ENCODE data around the gene CNIH2.
"Not testable (repeated sequence)": the region's sequence is repeated elsewhere in the genome, so short reads cannot be mapped to it uniquely, and the experiment has no call there.

The CNIH2 gene

DNA sequence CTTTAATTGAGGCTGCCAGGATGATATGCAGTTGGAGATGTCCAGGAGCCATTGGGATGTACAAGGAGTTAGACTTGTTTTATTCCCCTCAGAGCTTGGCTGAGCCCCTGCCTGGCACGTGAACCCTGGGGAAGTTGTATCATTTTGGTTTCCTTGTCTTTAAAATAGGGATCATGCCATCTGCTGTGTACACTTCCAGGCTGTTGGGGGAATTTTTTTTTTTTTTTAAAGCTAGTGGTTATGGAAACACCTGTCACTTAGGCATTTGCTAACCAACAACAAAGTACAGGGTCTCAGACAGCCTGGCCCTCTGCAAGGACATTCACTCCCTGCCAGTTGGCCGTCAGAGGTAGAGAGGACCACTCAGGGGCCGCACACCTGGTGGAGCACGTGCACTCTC lies 18.0 kb upstream of the CNIH2 start:
- DNase-seq: no peak

DNA sequence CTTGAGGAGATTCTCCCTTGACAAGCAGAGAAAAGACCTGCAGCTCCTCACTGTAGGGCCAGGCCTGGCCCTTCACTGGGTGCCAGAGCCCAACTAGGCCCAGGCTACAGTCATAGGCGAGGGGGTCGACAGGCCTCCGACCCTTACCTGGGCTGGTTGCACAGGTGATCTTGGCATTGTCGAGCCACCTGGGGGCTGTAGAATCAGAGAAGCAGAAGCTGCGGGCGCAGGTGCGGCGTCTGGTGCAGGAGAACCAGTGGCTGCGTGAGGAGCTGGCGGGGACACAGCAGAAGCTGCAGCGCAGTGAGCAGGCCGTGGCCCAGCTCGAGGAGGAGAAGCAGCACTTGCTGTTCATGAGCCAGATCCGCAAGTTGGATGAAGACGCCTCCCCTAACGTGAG lies 16.4 kb upstream of the CNIH2 start:
- DNase-seq: no peak

DNA sequence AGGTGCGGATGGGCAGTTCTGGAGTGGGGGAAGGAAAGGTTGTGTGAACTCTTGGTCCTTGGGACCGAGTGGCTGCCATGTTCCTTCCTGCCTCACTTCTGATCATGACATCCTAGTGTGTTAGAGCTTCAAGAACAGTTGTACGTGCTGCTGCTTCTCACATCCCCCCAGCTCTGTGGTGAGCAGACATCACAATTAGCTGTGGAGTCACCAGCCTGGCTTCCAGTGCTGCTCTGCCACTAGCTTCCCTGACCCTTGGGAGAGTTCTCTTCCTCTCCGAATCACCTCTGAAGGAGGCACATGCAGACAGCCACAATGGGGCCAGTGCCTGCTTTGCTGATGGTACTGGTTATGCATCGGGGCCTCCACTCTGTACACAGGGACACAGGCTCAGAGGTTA lies 15.8 kb upstream of the CNIH2 start:
- DNase-seq: no peak

DNA sequence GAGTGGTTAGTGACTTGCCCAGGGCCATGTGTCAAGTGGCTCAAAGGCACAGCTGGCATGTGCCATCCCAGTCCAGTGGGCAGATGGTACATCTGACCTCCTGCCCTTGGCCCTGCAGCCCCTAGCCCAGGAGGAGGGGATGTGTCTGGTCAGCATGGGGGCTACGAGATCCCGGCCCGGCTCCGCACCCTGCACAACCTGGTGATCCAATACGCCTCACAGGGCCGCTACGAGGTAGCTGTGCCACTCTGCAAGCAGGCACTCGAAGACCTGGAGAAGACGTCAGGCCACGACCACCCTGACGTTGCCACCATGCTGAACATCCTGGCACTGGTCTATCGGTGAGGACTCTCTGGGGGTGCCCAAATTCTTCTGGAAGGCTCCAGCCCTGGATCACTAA lies 15.3 kb upstream of the CNIH2 start:
- DNase-seq: no peak

DNA sequence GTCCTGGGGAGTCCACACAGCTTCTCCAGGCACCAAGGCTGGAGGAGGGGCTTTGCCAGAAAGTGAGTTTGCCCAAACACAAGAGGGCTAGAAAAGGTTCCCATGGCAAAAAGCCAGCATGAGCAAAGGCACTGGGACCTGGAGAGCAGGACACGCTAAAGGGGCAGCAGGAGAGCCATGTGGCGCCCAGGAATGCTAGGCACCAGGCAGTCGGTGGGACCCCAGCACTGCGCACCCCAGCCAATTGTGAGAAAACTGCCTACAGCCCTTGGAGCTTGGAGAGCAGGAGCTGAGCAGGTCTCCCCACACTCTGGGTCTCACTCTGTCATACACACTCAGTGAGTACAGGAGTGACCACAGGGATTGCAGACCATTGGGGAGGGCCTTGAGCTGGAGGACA lies 14.7 kb upstream of the CNIH2 start:
- DNase-seq: no peak

DNA sequence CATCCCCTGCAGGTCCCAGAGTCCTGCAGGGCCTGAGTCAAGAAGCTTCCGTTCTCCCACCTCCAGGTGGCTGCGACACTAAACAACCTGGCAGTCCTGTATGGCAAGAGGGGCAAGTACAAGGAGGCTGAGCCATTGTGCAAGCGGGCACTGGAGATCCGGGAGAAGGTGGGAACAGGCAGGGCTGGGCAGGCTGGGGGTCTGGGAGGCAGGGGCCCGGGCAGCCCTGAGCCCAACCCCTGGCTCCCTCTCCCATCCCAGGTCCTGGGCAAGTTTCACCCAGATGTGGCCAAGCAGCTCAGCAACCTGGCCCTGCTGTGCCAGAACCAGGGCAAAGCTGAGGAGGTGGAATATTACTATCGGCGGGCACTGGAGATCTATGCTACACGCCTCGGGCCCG lies 14.2 kb upstream of the CNIH2 start:
- no peak for DNase-seq

DNA sequence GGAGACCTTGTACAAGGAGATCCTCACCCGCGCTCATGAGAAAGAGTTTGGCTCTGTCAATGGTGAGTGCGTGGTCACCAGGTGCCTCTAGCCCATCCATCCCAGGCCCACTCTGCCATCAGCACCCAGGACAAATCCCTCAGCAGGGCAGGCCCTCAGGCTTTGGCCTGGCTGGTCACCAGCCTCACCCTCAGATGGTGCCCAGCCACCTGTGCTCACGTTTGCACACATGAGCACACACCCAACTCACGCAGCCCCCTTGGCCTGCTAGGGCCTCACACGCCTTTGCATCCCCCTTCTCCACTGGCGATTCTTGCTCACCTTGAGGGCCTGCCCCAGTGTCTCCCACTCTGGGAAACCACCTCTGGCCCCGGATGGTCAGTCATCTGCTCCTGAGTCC lies 13.6 kb upstream of the CNIH2 start:
- no peak for DNase-seq

DNA sequence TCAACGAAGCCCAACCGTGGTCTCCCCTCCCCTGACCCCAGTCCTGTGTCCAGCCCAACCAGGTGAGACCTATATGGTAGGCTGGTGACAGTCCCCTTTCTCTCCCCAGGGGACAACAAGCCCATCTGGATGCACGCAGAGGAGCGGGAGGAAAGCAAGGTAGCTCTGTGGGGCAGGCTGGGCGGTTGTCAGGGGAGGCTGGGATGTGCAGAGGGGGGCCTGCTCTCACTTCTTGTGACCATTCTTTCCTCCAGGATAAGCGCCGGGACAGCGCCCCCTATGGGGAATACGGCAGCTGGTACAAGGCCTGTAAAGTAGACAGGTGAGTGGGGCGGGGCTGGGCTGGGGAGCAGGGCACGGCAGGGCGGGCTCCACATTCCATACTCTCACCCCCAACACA lies 13.1 kb upstream of the CNIH2 start:
- no peak for DNase-seq

DNA sequence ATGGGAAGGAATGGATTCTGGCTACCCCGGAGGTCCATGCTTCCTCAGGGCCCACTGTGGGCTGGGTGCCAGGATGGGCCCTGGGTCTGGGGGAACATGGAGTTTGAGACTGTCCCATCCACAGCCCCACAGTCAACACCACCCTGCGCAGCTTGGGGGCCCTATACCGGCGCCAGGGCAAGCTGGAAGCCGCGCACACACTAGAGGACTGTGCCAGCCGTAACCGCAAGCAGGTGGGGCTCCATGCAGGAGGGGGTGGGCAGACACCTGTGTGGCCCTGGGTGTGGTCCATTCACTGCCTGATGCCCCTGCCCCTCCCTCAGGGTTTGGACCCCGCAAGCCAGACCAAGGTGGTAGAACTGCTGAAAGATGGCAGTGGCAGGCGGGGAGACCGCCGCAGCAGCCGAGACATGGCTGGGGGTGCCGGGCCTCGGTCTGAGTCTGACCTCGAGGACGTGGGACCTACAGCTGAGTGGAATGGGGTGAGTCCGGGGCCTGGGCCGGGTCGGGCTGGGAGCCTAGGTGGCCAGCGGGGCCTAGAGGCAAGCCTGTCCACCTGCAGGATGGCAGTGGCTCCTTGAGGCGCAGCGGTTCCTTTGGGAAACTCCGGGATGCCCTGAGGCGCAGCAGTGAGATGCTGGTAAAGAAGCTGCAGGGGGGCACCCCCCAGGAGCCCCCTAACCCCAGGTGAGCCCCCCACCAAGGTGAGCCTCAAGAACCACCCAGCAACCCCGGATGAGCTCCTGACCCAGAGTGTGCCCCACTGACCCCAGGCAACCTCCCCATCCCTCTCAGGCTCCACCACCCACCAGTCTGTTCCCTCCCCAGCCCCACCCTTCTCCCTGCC lies 12.2 kb upstream of the CNIH2 start:
- DNase-seq: no peak

DNA sequence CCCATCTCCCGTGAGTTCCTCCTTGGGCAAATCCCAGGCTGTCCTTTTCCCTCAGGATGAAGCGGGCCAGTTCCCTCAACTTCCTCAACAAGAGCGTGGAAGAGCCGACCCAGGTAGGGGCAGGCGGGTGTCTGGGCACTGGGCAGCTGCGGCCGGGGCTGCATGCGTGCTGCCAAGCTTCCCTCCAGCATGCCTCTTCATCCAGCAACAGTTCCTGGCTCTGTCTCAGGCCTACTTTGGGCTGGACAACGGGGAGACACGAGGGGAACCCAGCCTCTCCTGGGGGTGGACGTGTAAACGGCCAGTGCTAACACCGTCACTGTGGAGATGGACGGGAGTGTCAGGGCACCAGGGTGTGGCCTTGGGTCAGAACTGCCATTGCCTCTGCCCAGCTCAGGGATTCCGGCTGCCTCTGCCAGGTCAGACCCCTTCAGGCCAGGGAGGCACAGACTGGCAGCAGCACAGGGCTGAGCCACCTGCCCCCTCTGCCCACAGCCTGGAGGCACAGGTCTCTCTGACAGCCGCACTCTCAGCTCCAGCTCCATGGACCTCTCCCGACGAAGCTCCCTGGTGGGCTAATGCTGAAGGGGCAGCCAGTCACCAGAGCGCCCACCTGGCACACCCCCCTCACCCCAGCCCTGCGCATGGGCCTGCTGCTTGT lies 11.5 kb upstream of the CNIH2 start:
- no peak for DNase-seq

DNA sequence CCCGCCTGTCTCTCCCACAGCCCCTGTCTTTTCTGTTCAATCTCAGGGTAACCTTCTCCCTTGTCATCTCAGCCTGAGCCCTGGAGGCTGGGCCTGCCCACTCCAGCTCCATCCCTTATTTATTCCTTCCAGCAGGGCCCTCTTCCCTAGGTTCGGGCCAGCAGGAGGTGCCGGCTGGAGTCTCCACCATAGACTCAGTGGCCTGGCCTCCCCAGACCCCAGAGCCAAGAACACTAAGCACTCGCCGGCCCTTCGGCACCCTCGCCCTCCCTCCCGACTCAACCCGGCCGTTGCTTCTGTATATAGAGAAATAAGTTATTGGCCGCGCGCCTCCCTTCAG lies 11.0 kb upstream of the CNIH2 start:
- DNase-seq: no peak

DNA sequence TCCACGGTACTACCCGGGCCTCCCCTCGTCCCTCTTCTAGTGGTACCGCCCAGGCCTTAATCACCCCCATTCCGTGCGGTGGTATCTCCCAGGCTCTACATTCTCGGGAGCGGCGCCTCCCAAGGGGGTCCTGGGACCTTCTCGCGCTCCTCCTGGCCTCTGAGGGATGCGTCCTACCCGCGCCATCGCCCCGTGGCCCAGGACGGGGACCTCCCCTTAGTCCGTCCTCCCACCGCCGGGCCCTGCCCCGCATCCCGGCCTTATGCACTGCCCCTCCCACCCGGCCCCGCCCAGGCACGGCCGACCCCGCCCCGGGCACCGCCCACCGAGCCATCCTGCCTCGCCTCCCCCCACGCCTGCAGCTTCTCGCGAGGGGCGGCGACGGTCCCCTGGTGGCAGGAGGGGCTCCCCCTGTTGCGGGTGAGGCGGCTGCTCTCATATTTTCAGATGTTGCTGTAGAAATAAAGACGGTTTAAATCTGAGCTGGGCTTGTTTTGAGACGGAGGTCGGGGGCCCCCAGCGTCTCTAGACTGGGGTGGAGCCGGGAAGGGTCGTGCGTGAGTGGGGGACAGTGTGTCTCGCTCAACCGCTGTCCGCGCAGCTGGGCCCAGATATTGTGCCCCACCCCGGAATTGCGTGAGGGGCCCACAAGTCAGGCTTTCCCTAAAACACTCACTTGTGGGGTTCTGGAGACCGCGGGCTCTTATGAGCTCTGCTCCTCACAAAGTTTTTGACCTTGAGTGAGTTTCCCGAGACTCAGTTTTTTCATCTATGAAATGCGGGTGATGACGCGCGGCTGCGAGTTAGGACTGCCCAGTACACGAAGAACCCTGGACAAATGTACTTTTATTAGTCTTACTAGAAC lies 10.4 kb upstream of the CNIH2 start:
- peak; percentile 87 for DNase-seq

DNA sequence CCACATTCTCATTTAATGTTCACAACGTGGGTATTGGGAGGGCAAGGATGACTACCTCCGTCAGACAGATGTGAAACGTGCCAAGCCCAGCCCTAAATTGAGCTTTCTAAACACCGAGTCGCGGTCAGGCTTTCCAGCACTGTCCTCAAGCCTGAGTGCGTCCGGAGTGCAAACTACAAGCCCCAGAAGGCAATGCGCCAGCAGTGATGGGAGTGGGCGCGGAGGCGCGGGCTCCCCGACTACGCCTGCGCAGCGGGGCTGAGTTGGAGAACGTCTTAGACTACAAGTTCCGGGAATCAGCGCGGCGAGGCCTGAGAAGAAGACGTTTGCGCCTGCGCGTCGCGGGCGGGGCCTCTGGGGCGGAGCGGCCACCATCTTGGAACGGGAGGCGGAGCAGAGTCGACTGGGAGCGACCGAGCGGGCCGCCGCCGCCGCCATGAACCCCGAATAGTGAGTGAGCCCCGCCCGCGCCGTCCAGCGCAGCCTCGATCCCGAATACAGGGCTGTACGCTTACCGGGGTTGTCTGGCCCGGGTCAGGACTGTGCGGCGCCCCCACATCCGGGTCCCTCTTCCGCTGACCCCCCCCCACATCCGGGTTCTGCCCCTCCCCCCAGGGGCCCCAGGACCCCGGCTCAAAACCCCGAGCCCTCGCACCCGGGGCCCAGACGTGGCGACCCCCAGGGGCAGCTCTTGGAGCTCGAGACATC lies 9.6 kb upstream of the CNIH2 start, which contains the start of gene RAB1B:
Gene RAB1B (plus strand): TSS at position 396 of the 708 bp plus-strand sequence. CDS start 41 bp downstream, at position 437.
- DNase-seq: peak; percentile 100

DNA sequence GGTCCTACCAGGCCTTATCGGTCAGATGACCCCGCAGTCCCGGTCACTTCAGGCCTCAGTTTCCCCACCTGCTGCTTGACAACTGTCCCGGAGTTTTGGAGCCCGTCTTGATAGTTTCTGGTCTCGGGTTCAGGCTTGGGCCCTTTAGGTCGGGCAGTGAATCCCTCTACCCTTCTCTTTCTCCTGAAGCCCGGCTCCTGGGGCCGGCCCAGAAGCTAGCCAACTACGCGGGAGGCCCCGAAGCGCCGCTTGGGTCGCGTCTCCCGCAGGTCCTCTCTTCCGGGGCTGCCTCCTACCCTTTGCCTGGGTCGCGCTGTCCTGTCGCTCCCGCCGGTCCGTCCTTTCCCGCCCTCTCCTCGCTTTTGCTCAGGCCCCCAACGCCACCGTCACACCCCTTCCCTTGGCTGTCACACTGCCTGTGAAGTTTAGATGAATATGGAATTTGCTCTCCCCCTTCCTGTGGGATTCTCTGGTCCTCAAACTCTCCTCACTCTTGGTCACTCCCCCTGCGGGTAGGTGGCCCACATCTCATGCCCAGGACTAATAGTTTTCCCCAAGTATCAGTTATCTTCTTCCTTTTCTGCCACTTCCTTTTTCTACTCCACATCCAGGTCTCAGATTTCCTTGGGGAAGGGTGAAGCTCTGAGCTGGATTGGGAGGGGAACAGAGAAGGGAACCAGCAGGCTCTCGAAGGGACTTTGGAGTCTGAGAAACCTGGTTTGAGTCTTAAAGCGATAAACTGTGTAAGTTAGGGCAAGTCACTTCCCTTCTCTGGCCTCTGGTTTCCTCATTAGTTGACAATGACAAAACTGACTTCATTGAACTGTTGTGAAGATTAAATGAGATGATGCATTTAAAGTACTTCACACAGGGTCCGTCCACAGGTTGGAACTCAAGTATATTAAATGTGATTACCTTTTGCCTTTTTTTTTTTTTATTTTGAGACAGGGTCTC lies 8.7 kb upstream of the CNIH2 start:
- peak; percentile 55 for DNase-seq

DNA sequence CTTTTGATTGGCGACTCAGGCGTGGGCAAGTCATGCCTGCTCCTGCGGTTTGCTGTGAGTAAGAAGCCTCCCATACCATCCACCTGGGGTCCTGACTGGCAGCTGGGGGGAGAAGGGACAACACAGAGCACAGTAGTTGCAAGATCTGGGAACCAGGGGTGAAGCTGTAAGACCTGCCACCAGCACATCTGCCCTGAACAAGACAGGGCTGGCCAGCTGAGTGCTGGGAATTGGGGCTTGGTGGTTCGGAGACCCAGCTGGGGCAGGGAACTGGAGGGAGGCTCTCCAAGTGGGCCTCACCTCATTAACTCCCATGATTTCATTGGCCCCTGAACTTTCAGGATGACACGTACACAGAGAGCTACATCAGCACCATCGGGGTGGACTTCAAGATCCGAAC lies 6.2 kb upstream of the CNIH2 start:
- DNase-seq: no peak

DNA sequence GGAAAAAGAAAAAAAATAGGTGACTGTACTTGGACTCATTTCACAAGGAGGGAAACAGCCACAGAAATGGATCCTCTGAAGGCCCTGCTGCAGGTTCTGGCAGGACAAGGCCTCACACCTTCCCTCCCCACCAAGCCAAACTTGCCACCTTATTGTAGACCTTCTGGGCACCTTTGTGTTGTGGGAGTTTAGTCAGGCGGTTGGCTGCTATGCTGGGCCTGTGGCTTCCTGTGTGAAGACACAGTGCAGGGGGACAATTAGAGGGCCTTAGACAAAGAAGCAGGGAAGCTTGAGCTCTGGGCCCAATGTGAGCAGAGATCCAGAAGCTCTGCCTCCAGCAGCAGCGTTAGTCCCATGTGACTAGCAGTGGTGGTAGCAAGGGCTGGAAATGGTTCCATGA lies 5.4 kb upstream of the CNIH2 start:
- DNase-seq: no peak

DNA sequence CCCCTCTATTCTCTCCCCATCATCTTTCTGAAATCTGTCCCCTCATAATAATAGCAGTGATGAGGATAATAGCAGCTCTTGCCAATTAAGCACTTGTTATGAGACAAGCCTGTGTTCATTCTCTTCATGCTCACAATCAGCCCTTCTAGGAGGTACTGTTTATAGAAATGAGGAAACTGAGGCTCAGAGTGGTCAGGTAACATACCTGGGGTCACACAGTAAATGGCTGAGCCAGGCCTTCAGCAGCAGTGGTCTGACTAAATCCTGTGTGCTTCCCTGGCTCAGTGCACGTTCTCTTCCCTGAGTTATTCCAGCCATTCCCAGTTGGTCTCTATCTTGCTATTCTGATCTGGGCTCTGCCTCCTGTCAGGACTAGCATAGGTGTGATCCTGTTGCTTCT lies 3.8 kb upstream of the CNIH2 start:
- DNase-seq: no peak

DNA sequence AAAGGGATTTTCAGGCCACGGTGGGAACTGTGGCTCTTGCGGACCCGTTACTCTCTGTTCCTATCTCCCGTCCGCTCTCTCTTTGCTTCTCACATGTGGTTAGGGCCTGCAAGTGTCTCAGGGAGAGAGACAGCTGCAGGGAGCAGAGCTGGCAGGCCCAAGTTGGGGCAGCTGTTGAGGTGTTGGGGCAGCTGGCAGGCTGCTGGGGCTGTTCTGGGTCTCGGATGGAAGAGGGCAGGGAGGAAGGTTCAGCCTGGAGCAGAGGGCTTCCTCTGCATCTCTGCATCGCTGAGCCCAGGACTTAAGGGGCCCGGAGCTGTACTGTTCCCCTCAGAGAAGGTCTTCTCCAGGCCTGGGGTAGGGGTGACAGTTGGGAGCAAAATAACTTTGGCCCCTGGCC lies 2.6 kb upstream of the CNIH2 start:
- DNase-seq: no peak

DNA sequence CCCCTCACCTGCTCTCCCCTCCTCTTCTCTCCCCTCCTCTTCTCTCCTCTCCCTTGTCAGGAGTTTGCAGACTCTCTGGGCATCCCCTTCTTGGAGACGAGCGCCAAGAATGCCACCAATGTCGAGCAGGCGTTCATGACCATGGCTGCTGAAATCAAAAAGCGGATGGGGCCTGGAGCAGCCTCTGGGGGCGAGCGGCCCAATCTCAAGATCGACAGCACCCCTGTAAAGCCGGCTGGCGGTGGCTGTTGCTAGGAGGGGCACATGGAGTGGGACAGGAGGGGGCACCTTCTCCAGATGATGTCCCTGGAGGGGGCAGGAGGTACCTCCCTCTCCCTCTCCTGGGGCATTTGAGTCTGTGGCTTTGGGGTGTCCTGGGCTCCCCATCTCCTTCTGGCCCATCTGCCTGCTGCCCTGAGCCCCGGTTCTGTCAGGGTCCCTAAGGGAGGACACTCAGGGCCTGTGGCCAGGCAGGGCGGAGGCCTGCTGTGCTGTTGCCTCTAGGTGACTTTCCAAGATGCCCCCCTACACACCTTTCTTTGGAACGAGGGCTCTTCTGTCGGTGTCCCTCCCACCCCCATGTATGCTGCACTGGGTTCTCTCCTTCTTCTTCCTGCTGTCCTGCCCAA lies 1.9 kb upstream of the CNIH2 start:
- DNase-seq: no peak

DNA sequence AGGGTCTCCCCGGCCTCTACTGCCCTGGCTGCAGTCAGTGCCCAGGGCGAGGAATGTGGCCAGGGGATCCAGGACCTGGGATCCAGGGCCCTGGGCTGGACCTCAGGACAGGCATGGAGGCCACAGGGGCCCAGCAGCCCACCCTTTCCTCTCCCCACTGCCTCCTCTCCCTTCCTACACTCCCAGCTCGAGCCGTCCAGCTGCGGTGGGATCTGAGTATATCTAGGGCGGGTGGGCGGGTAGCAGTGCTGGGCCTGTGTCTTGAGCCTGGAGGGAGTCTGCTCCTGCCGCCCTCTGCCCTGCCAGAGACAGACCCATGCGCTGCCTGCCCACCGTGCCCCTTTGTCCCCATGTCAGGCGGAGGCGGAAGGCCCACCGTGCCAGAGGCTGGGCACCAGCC lies 1.4 kb upstream of the CNIH2 start:
- DNase-seq: not testable (repeated sequence)

DNA sequence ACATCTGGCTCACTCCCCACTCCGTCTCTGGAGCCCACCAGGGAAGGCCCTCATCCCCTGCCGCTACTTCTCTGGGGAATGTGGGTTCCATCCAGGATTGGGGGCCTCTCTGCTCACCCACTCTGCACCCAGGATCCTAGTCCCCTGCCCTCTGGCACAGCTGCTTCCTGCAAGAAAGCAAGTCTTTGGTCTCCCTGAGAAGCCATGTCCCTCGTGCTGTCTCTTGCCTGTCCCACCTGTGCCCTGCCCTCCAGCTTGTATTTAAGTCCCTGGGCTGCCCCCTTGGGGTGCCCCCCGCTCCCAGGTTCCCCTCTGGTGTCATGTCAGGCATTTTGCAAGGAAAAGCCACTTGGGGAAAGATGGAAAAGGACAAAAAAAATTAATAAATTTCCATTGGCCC lies 911 bp upstream of the CNIH2 start:
- not testable (repeated sequence) for DNase-seq
